Measurements from ENCODE around the gene GFRA1. TPM values are rescaled to one million over a fixed set of nuclear protein-coding genes. Genes with fewer than 3 reads are reported as not detected.

The GFRA1 gene
- total RNA-seq, 4 donors from 2014 or later: 19.8 to 61.8 (median 25.2) TPM

DNA sequence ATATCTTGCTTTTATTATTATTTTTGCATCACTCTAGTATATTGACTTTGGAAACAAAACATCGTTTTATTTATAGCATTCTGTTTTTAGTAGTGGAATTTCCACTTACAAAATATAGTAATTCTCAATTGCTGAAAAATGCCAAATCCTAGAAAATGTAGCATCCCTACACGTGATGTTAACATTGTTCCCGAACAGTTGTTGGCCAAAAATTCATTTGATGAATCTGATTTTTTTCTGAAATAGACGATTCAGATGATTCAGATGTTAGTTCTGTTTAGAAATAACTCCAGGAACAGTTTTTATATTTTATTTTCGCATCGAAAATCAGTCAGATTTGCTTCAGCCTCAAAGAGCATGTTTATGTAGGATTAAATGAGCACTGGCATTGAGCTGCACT, 122.4 kb downstream of the GFRA1 start:
- H3K9me3 ChIP-seq: no peaks in the 10 kb centered on the region
- H3K36me3 ChIP-seq: no peaks in the 10 kb centered on the region
- H3K4me1 ChIP-seq: no peaks in the 10 kb centered on the region
- no peaks in the 10 kb centered on the region for H3K27me3 ChIP-seq
- H3K4me3 ChIP-seq: no peak overlapping the region
- 59% methylated on average over 6 of the region's 6 CpGs for WGBS
- no peak overlapping the region for H3K27ac ChIP-seq
- no peak for DNase-seq (ENCODE audit: low spot score in 2 of 2)
- TF ChIP-seq POLR2A (IDR thresholded peaks at IDR 0.05) (no peak), EP300 (IDR thresholded peaks at IDR 0.05) (no peak), POLR2AphosphoS5 (IDR thresholded peaks at IDR 0.05) (no peak)
- TF ChIP-seq, protein P1, sequence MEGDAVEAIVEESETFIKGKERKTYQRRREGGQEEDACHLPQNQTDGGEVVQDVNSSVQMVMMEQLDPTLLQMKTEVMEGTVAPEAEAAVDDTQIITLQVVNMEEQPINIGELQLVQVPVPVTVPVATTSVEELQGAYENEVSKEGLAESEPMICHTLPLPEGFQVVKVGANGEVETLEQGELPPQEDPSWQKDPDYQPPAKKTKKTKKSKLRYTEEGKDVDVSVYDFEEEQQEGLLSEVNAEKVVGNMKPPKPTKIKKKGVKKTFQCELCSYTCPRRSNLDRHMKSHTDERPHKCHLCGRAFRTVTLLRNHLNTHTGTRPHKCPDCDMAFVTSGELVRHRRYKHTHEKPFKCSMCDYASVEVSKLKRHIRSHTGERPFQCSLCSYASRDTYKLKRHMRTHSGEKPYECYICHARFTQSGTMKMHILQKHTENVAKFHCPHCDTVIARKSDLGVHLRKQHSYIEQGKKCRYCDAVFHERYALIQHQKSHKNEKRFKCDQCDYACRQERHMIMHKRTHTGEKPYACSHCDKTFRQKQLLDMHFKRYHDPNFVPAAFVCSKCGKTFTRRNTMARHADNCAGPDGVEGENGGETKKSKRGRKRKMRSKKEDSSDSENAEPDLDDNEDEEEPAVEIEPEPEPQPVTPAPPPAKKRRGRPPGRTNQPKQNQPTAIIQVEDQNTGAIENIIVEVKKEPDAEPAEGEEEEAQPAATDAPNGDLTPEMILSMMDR (IDR thresholded peaks at IDR 0.05): no peak

DNA sequence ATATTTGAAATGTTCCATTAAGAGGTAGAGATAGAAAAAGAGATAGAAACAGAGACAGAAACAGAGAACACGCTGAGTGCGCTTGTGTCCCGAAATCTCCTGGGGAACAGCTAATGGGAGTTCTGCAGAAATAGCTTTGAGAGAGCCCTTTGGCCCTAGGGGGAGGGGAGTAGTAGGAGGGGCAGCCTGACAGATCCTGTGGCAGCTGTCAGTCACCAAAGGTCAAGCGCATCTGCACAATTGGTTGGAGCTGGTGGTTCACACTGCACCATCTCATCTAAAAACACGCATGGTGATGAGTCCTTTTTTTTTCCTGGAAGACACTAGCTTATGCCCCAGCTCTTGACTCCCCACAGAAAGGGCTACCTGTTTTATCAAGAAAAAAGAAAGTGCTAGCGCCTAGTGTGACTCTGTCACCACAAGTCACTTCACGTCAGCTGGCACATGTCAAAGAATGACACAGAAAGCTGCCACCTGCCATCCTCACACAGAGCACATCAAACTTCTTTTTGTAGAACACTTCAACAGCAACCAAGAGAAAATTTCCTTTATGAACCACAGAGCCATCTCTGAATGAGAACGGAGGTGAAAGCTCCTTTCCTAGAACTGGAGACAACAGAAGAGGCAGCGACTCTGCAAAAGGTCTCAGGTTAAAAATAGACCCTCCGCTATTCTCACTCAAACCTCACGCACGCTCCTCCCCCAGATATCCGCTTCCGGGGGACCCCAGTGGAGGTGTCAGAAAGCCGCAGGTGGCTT, 125.7 kb downstream of the GFRA1 start:
- H3K27ac ChIP-seq: no peak overlapping the region
- H3K4me3 ChIP-seq: no peak overlapping the region
- WGBS: 91% methylated on average over 15 of the region's 15 CpGs
- no peaks in the 10 kb centered on the region for H3K27me3 ChIP-seq
- no peaks in the 10 kb centered on the region for H3K9me3 ChIP-seq
- H3K36me3 ChIP-seq: no peaks in the 10 kb centered on the region
- TF ChIP-seq POLR2A (IDR thresholded peaks at IDR 0.05) (no peak), POLR2AphosphoS5 (IDR thresholded peaks at IDR 0.05) (no peak), EP300 (IDR thresholded peaks at IDR 0.05) (no peak)
- TF ChIP-seq, protein P1 (IDR thresholded peaks at IDR 0.05): no peak
- no peaks in the 10 kb centered on the region for H3K4me1 ChIP-seq
- no peak for DNase-seq (ENCODE audit: low spot score in 2 of 2)

DNA sequence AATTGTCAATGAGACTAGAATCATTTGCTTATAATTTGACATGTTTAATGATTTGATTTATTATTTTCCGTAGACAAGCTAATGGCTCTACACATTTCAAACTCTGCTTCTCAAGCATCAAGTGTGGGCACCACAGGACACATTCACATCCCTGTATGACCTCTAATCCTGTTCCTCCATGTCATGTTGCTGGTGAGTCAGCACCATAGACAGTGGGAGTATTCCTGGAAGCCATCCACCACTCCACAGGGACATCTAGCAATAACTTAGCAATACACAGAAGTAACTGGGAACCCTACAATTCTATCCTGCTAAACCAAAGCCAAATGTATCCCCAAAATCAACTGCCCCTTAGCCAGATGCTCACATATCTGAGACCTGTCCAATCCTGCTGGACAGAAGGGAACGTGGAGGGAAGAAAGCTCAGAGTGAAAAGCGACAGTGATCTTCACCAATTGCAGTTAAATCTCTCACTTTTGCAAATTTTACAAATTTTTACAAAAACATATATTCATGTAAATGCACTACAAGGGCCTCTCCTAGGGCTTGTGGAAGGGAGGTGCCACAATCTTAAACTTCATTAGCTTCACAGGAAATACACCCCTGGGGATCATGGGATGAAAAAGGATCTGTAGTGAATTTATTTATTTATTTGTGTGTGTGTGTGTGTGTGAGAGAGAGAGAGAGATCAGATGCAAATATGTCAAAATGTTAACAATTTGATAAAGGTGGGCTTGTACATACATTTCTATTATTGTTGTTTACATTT, 126.5 kb downstream of the GFRA1 start:
- TF ChIP-seq POLR2AphosphoS5 (IDR thresholded peaks at IDR 0.05) (no peak), EP300 (IDR thresholded peaks at IDR 0.05) (no peak), POLR2A (IDR thresholded peaks at IDR 0.05) (no peak)
- TF ChIP-seq, protein P1 (IDR thresholded peaks at IDR 0.05): no peak
- Histone ChIP-seq H3K27ac (no peak overlapping the region), H3K36me3 (no peaks in the 10 kb centered on the region), H3K4me3 (no peak overlapping the region), H3K9me3 (no peaks in the 10 kb centered on the region), H3K27me3 (no peaks in the 10 kb centered on the region), H3K4me1 (no peaks in the 10 kb centered on the region)
- no peak for DNase-seq (ENCODE audit: low spot score in 2 of 2)
- 75% methylated on average over 3 of the region's 3 CpGs for WGBS

DNA sequence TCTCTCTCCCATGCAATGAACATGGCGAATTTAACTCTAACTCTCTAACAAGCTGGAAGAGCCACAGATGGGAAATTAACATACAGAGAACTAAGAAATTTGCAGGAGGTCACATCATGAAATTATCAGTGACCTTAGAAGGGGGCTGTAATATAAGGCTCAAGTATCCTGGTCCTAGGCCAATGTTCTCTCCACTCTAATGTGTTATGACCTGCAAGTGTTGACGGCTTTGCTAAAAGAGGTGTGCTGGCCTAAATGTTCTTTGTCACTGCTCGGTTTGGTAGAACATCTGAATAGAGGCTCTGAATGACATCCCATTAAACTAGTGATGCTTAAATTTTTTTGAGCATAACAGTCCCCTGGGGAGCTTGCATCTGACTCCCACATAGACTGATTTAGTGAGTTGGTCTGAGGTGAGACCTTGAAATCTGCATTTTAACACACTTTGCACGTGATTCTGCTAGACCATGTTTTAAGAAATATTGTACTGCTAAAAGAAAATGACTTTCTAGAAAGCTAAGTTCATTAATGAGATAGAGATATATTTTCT, 129.3 kb downstream of the GFRA1 start:
- no peaks in the 10 kb centered on the region for H3K4me1 ChIP-seq
- no peaks in the 10 kb centered on the region for H3K36me3 ChIP-seq
- H3K27ac ChIP-seq: no peak overlapping the region
- H3K27me3 ChIP-seq: no peaks in the 10 kb centered on the region
- DNase-seq (ENCODE audit: low spot score in 2 of 2): no peak
- TF ChIP-seq, protein P1 (IDR thresholded peaks at IDR 0.05): no peak
- no peak for TF ChIP-seq POLR2AphosphoS5 (IDR thresholded peaks at IDR 0.05)
- no peak for TF ChIP-seq POLR2A (IDR thresholded peaks at IDR 0.05)
- no peak overlapping the region for H3K4me3 ChIP-seq
- WGBS: 92% methylated on average over 4 of the region's 4 CpGs
- H3K9me3 ChIP-seq: no peaks in the 10 kb centered on the region

DNA sequence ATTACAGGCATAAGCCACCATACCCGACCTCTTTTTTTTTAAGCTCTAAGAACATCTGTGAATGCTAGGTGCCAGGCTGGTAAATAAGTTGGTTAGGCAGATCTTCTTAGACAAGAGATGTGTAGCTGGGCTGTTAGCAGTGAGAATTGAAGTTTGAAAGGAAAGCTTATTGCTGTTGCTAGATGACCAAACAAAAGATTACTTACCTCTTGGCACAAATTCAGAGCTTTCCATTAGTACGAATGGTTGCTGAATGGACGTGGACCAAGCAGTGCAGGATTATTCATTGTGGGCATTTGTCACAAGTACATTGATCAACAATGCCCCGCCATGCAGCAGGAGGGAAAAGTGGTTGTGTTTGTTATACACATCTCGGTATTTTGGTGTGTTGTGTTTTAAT, 131.2 kb downstream of the GFRA1 start:
- Histone ChIP-seq H3K4me1 (no peaks in the 10 kb centered on the region), H3K36me3 (no peaks in the 10 kb centered on the region), H3K27ac (no peak overlapping the region), H3K27me3 (no peaks in the 10 kb centered on the region), H3K4me3 (no peak overlapping the region), H3K9me3 (no peaks in the 10 kb centered on the region)
- WGBS: 91% methylated on average over 5 of the region's 5 CpGs
- no peak for TF ChIP-seq EP300 (IDR thresholded peaks at IDR 0.05)
- TF ChIP-seq, protein P1 (IDR thresholded peaks at IDR 0.05): no peak
- no peak for TF ChIP-seq POLR2AphosphoS5 (IDR thresholded peaks at IDR 0.05)
- TF ChIP-seq POLR2A (IDR thresholded peaks at IDR 0.05): no peak
- no peak for DNase-seq (ENCODE audit: low spot score in 2 of 2)
